Loucy (cell line): ENCODE results near the gene HMG20B.

Experiments
- CTCF ChIP-seq: fragments of 200-600 bp; sonication (generic); conservative IDR thresholded peaks from 2 replicates; pipeline ENCODE4 v1.5.1; 2014; ENCODE audit warnings: mild to moderate bottlenecking, antibody characterized with exemption, low read length
- EZH2phosphoT487 ChIP-seq: fragments of 200-600 bp; IDR thresholded peaks from 2 replicates; pipeline ENCODE4 v1.6.1; 2018; ENCODE audit warnings: antibody characterized with exemption, mild to moderate bottlenecking, moderate library complexity, borderline replicate concordance

GRCh38 chr19:3576696-3577443 lies 4.1 kb downstream of the HMG20B start:
- TF ChIP-seq CTCF (no peak), EZH2phosphoT487 (no peak)
